OCI-LY1 (cell line): ENCODE data around the gene GDF10.

Source experiments
- EZH2 ChIP-seq: fragments of 200-600 bp; sonication (generic), shearing (Covaris generic); IDR thresholded peaks from 2 replicates; pipeline ENCODE4 v1.8.0; 2017; ENCODE audit warnings: borderline replicate concordance, mixed run types, mild to moderate bottlenecking, antibody characterized with exemption, low read length, moderate library complexity, mixed read lengths
- TF ChIP-seq, protein P1 (sequence below): fragments of 200-600 bp; sonication (generic), shearing (Covaris generic); IDR thresholded peaks from 2 replicates; pipeline ENCODE4 v1.5.1; 2017; ENCODE audit warnings: mild to moderate bottlenecking, antibody characterized with exemption, low read length, moderate library complexity, mixed read lengths

DNA sequence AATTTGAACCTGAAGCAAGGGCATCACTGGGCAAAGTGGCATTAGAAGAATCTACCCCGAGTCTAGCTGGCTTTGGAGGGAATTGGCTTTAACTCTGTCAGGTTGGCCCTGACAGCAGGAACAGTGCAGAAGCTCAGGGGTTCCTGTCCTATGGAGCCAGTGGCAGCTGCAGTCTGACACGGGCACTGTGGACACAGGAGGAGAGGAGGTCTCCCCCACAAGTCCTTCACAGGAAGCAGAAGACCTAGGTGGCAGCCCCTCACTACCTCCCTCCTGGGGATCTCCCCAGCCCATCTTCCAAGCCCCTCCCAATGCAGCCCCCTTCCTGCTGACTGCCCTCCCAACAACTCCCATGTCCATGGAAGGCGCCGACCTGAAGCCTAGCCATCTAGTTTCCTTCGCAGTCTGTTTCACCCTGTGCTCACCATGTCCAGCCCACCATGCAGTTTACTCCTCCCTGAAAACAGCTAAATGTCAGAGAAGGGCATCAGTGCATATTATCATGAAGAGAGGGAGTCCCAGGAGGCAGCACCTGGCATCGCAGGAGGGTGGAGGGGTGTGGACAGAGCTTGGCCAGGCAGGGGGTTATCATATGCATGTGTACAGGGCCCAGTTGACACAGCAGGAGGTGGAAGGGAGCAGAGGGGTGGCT lies 17.9 kb upstream of the GDF10 start:
- TF ChIP-seq, protein P1, sequence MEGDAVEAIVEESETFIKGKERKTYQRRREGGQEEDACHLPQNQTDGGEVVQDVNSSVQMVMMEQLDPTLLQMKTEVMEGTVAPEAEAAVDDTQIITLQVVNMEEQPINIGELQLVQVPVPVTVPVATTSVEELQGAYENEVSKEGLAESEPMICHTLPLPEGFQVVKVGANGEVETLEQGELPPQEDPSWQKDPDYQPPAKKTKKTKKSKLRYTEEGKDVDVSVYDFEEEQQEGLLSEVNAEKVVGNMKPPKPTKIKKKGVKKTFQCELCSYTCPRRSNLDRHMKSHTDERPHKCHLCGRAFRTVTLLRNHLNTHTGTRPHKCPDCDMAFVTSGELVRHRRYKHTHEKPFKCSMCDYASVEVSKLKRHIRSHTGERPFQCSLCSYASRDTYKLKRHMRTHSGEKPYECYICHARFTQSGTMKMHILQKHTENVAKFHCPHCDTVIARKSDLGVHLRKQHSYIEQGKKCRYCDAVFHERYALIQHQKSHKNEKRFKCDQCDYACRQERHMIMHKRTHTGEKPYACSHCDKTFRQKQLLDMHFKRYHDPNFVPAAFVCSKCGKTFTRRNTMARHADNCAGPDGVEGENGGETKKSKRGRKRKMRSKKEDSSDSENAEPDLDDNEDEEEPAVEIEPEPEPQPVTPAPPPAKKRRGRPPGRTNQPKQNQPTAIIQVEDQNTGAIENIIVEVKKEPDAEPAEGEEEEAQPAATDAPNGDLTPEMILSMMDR, result no peak
- TF ChIP-seq EZH2, result no peak
